DND-41 (cell line): Measurements from ENCODE around the gene RAB20.

Experiments used
- EZH2 ChIP-seq: IDR thresholded peaks from 3 replicates; pipeline ENCODE4 v1.6.1; 2012; ENCODE audit warnings: borderline replicate concordance, low read depth, mild to moderate bottlenecking, moderate library complexity, low read length, inconsistent platforms; ENCODE audit not compliant: severe bottlenecking
- TF ChIP-seq, protein P1 (sequence below): IDR thresholded peaks from 2 replicates; pipeline ENCODE4 v1.5.1; 2012; ENCODE audit warnings: borderline replicate concordance, low read length, moderate library complexity, mild to moderate bottlenecking; ENCODE audit not compliant: poor library complexity, severe bottlenecking; ENCODE audit errors: extremely low read depth

GRCh38 chr13:110475550-110476219 lies 85.8 kb downstream of the RAB20 start:
- TF ChIP-seq, protein P1, sequence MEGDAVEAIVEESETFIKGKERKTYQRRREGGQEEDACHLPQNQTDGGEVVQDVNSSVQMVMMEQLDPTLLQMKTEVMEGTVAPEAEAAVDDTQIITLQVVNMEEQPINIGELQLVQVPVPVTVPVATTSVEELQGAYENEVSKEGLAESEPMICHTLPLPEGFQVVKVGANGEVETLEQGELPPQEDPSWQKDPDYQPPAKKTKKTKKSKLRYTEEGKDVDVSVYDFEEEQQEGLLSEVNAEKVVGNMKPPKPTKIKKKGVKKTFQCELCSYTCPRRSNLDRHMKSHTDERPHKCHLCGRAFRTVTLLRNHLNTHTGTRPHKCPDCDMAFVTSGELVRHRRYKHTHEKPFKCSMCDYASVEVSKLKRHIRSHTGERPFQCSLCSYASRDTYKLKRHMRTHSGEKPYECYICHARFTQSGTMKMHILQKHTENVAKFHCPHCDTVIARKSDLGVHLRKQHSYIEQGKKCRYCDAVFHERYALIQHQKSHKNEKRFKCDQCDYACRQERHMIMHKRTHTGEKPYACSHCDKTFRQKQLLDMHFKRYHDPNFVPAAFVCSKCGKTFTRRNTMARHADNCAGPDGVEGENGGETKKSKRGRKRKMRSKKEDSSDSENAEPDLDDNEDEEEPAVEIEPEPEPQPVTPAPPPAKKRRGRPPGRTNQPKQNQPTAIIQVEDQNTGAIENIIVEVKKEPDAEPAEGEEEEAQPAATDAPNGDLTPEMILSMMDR = no peak
- TF ChIP-seq EZH2 = no peak
